ENCODE results near the gene POLR3A. TPM values are rescaled to one million over a fixed set of nuclear protein-coding genes. Genes with fewer than 3 reads are reported as not detected.

Gene POLR3A
- total RNA-seq, 1 donor from 2014 or later: 13.7 TPM

GRCh38 chr10:77932016-77932715 lies 97.1 kb downstream of the POLR3A start:
- intact Hi-C loops (cut with DNase I): no loop called here
- Histone ChIP-seq H3K4me1 (no peaks in the 10 kb centered on the region), H3K9me3 (no peaks in the 10 kb centered on the region), H3K27me3 (no peaks in the 10 kb centered on the region), H3K27ac (no peak overlapping the region), H3K36me3 (no peaks in the 10 kb centered on the region), H3K4me3 (no peak overlapping the region)
- no peak for TF ChIP-seq CTCF (IDR thresholded peaks at IDR 0.05)
- no peak for DNase-seq
- no peak for ATAC-seq

GRCh38 chr10:77927402-77928246 lies 101.7 kb downstream of the POLR3A start:
- Histone ChIP-seq H3K27ac (no peak overlapping the region), H3K4me3 (peak overlapping the region; percentile 82), H3K4me1 (peaks cover 6% of the 10 kb centered on the region), H3K36me3 (no peaks in the 10 kb centered on the region), H3K9me3 (no peaks in the 10 kb centered on the region), H3K27me3 (no peaks in the 10 kb centered on the region)
- DNase-seq (no peak), ATAC-seq (no peak)
- intact Hi-C loops (cut with DNase I): no loop called here
- no peak for TF ChIP-seq CTCF (IDR thresholded peaks at IDR 0.05)

DNA sequence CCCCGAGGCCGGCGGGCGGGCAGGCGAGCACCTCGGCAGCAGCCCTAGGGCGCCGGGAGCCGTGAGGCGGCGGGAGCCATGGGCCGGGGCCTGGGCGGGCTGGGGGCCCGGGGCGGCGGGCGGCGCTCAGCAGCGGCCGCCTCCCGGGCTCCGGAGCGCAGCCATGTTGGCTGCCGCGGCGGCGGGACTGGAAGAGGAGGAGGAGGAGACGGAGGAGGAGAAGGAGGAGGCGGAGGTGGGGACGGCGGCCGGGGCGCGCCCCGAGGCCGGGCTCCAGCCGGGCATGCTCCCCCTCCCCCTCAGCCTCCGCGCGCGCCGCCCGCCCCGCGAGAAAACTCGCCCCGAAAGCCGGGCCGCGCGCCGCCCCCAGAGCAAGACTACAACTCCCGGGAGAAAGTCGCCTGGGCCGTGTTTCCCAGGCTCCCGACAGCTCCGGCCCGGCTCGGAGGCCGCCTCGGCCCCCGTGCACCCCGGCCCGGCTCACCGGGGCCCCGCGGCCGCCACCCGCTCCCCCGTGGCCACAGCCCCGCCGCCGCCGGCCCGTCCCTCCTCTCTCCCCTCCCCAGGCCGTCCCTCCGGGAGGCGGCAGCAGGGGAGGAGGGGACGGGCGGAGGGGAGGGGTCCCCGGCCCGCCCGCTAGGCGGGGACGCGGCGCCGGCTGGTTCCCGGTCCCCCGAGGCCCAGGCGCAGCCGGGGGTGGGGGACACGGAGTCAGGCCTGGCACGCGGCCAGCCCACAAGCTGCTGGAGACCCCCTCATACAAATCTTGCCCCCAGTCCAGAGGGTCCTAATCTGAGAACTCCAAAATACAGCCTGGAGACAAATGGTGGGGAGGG lies 102.5 kb downstream of the POLR3A start, which contains the start of gene DLG5:
Gene DLG5 (minus strand): TSS at position 190 of the 836 bp plus-strand sequence. CDS start 235 bp downstream, outside the sequence.
- H3K27me3 ChIP-seq: no peaks in the 10 kb centered on the region
- no peaks in the 10 kb centered on the region for H3K9me3 ChIP-seq
- H3K4me1 ChIP-seq: peaks cover 6% of the 10 kb centered on the region
- H3K36me3 ChIP-seq: no peaks in the 10 kb centered on the region
- DNase-seq (peak; percentile 88), ATAC-seq (peak; percentile 91)
- TF ChIP-seq CTCF (IDR thresholded peaks at IDR 0.05): no peak
- peak within 1 kb of the TSS; percentile 82 for H3K4me3 ChIP-seq
- intact Hi-C loops (cut with DNase I): no loop called here
- peak within 1 kb of the TSS; percentile 73 for H3K27ac ChIP-seq

GRCh38 chr10:77925795-77926565 lies 103.3 kb downstream of the POLR3A start:
- Histone ChIP-seq H3K4me1 (peaks cover 6% of the 10 kb centered on the region), H3K4me3 (peak overlapping the region; percentile 82), H3K9me3 (no peaks in the 10 kb centered on the region), H3K27me3 (no peaks in the 10 kb centered on the region), H3K27ac (peak overlapping the region; percentile 73), H3K36me3 (no peaks in the 10 kb centered on the region)
- TF ChIP-seq CTCF (IDR thresholded peaks at IDR 0.05): no peak
- ATAC-seq: peak; percentile 69
- intact Hi-C loops (cut with DNase I): no loop called here
- peak; percentile 86 for DNase-seq

DNA sequence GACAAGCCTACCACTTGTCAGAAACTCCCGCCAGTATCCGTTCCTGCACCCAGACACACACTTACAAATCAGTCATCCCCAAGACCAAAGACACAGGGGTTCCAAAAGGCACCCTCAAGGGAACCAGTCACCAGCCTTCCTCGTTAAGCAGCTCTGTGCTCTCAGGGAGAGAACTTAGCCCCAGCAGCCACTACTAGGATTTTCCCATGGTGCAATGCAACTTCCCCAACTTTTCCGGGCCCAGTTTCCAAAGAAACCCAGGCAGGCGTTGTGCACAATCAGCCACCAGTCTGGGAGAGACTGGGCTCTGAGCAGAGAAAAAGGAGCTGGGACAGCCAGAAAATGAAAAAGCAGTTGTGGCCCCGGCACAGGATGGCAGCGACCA lies 103.9 kb downstream of the POLR3A start:
- no peak for TF ChIP-seq CTCF (IDR thresholded peaks at IDR 0.05)
- no peaks in the 10 kb centered on the region for H3K27me3 ChIP-seq
- H3K27ac ChIP-seq: peak overlapping the region; percentile 73
- DNase-seq: no peak
- no peaks in the 10 kb centered on the region for H3K36me3 ChIP-seq
- intact Hi-C loops (cut with DNase I): no loop called here
- H3K9me3 ChIP-seq: no peaks in the 10 kb centered on the region
- peak; percentile 16 for ATAC-seq
- peak overlapping the region; percentile 82 for H3K4me3 ChIP-seq
- H3K4me1 ChIP-seq: peaks cover 6% of the 10 kb centered on the region
